Measurements from ENCODE around the gene HOXD8. TPM values are rescaled to one million over a fixed set of nuclear protein-coding genes. Genes with fewer than 3 reads are reported as not detected.
A peak's percentile ranks its signal among the peaks of the same experiment; 100 is the strongest.

The HOXD8 gene
- total and polyA plus RNA-seq, 3 donors from 2014 or later = 36.6 to 41.2 (median 39.8) TPM

GRCh38 chr2:176088048-176088936 lies 41.2 kb upstream of the HOXD8 start:
- WGBS, 2 donors = 7 to 16% methylated on average over 26 to 49 of the region's 49 CpGs
- peaks cover 11% of the 10 kb centered on the region for H3K4me1 ChIP-seq
- DNase-seq = peak; percentile 75
- intact Hi-C loops (cut with DNase I; ENCODE audit: low total_unique reads) = loop anchor here (10.0 kb wide), 1 partner anchor 403 kb away; no protein-coding TSS in a partner anchor
- no peak for TF ChIP-seq POLR2A (IDR thresholded peaks at IDR 0.05)
- peak; percentile 24 to 81 (median 61) for TF ChIP-seq CTCF (IDR thresholded peaks at IDR 0.05)
- no peak overlapping the region for H3K4me3 ChIP-seq
- no peaks in the 10 kb centered on the region for H3K27me3 ChIP-seq
- no peaks in the 10 kb centered on the region for H3K9me3 ChIP-seq
- no peak overlapping the region for H3K27ac ChIP-seq
- H3K36me3 ChIP-seq (ENCODE audit: low read depth, missing control alignments) = no peaks in the 10 kb centered on the region

GRCh38 chr2:176088937-176089842 lies 40.3 kb upstream of the HOXD8 start:
- intact Hi-C loops (cut with DNase I; ENCODE audit: low total_unique reads) = loop anchor here (10.0 kb wide), 1 partner anchor 404 kb away; no protein-coding TSS in a partner anchor
- Histone ChIP-seq H3K27ac (no peak overlapping the region), H3K9me3 (no peaks in the 10 kb centered on the region), H3K4me3 (no peak overlapping the region), H3K27me3 (no peaks in the 10 kb centered on the region), H3K36me3 (ENCODE audit: low read depth, missing control alignments) (no peaks in the 10 kb centered on the region), H3K4me1 (peaks cover 11% of the 10 kb centered on the region)
- 18 to 23% methylated on average over 6 of the region's 6 CpGs for WGBS, 2 donors
- no peak for DNase-seq
- TF ChIP-seq CTCF (IDR thresholded peaks at IDR 0.05) (no peak), POLR2A (IDR thresholded peaks at IDR 0.05) (no peak)

- no peak overlapping the region for H3K27ac ChIP-seq
- H3K27me3 ChIP-seq = no peaks in the 10 kb centered on the region
- DNase-seq = no peak
- H3K9me3 ChIP-seq = no peaks in the 10 kb centered on the region
- no peak for TF ChIP-seq CTCF (IDR thresholded peaks at IDR 0.05)
- no peak for TF ChIP-seq POLR2A (IDR thresholded peaks at IDR 0.05)
- intact Hi-C loops (cut with DNase I; ENCODE audit: low total_unique reads) = loop anchor here (10.0 kb wide), 1 partner anchor 405 kb away; no protein-coding TSS in a partner anchor
- H3K4me1 ChIP-seq = peaks cover 11% of the 10 kb centered on the region
- no peak overlapping the region for H3K4me3 ChIP-seq
- H3K36me3 ChIP-seq (ENCODE audit: low read depth, missing control alignments) = no peaks in the 10 kb centered on the region
Observed at GRCh38 chr2:176089843-176090395, 39.6 kb upstream of the HOXD8 start.

- Histone ChIP-seq H3K4me1 (peaks cover 10% of the 10 kb centered on the region), H3K4me3 (no peak overlapping the region), H3K27me3 (no peaks in the 10 kb centered on the region), H3K9me3 (no peaks in the 10 kb centered on the region), H3K36me3 (ENCODE audit: low read depth, missing control alignments) (no peaks in the 10 kb centered on the region), H3K27ac (no peak overlapping the region)
- TF ChIP-seq POLR2A (IDR thresholded peaks at IDR 0.05) = no peak
- no peak for TF ChIP-seq CTCF (IDR thresholded peaks at IDR 0.05)
- intact Hi-C loops (cut with DNase I; ENCODE audit: low total_unique reads) = no loop called here
- 28 to 40% methylated on average over 5 of the region's 5 CpGs for WGBS, 2 donors
- no peak for DNase-seq
Observed at GRCh38 chr2:176090862-176091261, 38.6 kb upstream of the HOXD8 start.

Data from testis (tissue), 3 donors.